HG02973 (cell line): Measurements from ENCODE around the gene GRAMD1B.
"Not testable (repeated sequence)": the region's sequence is repeated elsewhere in the genome, so short reads cannot be mapped to it uniquely, and the experiment has no call there.

Experiments used
- ATAC-seq: cut with Tn5 transposase; IDR thresholded peaks from one replicate; pipeline ENCODE4 v1.9.1; 2021; ENCODE audit warnings: moderate library complexity; ENCODE audit not compliant: unreplicated experiment

Gene GRAMD1B

DNA sequence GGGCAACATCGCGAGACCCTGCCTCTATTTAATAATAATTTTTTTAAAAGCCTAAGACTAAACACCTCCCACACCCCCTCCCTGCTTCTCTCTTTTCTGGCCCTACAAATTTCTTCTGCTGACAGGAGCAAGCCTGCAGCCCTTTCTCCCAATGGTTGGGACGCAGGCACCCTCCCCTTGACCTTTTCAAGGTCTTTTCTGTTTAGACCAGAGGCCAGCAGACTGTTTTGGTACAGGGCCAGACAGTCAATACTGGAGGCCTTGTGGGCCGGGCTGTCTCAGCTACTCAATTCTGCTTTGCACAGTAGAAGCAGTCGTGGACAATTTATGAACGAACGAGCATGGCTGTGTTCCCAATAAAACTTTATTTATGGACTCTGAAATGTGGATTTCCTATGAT, 132.1 kb downstream of the GRAMD1B start:
- ATAC-seq, result no peak

DNA sequence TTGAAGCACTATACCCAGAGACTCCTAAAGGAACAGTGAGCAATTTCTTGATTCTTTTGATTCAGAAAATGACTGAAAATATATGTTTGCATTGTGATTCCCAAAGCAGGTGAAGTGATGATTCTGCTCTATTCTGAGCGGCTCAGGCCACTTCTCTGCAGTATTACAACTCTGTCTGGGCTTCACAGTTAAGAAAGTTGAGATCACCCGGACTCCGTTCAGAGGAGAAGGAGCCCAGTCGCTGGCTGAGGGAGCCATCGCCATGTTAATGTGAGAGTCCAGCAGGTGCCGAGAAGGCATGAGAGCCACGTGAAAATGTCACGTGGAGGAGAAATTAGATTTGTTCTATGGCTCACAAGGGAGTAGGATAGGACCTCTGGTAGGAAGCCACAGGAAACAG, 132.8 kb downstream of the GRAMD1B start:
- no peak for ATAC-seq

DNA sequence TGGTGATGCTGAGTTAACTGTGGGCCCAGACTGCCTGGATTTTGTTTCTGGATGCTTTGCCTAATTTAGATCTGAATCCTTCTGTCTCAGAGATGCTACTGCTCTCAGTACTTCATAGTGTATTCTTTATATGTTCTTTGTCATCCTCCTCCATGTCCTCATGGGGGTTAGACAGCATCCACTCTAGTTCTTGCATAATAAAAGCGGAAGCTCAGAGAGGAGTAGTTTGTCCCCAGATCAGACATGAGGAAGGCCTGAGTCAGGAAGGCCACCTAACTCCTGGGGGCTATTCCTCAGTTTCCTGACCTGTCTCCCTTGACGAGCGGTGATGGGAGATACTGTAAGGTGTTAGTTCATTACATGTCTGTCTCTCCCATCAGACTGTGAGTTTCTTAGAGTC, 134.2 kb downstream of the GRAMD1B start:
- no peak for ATAC-seq

DNA sequence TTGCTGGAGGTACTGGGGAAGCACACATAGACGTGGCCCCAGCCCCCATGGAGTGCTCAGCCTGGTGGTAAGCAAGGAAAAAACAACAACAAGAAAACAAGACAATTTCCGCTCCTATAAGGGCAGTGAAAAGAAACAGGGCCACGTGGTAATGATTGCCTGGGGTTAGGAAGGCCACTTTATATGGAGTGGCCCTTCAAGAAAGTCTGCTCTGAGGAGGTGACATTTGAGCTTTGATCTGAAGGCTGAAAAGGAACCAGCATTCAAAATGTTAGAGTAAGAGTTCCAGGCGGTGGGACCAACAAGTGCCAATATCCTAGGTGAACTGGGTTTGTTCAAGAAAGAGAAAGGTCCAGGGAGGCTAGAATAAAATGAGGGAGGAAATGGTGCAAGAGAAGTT, 136.8 kb downstream of the GRAMD1B start:
- no peak for ATAC-seq

DNA sequence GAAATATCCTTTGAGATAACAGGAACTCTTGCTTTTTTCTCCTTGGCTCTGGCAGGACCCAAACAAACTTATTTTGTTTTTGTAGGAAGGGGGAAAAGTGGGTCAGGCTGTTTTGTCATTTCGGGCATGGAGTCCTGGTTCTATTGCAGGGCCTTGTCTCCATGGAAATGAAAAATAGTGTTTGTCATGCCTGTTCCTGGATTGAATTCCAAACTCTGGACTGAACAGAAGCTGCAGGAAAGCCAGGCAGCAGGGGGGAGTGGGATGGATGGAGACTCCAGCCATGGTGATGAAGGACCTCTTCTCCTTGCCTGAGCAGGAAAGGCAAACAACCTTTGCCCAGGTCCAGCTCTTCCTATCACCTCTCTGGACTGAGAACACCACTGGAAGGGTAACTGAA, 137.4 kb downstream of the GRAMD1B start:
- ATAC-seq, result no peak

DNA sequence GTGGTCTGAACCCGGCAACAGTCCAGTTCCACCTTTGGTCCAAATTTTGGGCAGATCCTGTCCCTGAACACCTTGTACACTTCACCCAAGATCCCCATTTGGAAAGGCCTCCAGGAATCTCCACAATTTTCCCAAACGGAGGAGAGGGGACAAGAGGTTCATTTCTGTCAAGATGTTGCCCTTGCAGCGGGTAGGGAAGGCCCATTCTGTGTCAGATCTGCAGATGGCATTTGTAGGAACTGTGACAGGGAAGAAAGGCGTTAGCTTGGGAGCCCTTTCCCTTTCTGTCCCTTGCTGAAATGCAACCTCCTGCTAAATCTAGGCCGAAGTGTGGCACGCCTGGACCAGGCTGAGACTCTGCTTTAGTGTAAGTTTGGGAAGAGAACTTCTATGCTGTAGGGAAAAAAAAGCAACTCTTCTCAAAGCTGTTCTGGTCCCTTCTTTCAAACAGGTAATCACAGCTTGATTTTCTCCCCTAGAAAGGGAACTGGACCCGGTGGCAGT, 138.3 kb downstream of the GRAMD1B start:
- no peak for ATAC-seq

DNA sequence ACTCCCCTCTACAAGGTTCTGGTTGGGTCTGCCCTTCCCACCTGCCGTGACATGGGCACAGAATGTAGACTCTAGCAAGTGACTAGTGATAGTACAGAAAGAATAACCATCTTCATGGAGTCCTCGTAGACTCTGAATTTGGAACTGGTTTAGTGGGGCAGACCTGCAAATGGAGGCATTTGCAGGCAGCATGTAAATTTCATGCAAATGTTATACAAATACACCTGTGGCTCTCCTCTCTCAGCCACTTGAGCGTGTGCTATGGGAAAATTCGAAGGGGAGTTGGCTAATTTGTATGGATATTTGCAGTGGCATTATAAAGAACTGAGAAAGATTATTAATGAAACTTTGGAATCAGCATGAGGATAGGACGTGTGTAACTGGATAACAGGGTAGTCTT, 139.3 kb downstream of the GRAMD1B start:
- ATAC-seq, result no peak

DNA sequence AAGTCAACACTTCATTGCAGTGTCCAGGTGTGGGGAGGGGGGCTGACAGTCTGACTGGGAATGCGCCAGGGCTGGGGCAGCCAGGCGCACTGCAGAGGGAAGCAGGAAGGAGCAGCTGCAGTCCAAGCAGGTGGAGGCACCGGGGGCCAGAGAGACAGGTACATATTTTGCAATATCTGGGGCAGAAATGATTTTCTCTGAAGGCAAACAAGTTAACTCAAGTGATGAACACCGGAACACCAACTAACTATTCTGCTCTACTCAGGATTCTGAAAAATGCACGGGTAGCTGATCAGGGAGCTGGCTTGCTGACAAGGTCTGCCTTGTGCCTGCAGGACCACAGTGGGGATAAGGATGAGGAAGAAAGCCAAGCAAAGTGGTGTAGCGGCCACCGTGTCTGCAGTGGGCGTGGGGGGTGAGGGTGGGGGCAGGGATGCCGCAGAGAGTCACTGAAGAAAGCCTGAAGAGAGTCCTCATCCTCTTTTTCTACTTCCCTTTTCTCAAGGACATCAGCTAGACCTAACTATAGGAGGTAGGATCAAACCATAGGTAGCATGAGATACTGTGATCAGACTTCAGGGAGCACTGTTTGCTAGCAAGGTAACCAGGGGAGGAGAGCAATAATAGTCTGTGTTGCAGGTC, 141.0 kb downstream of the GRAMD1B start:
- ATAC-seq, result no peak

DNA sequence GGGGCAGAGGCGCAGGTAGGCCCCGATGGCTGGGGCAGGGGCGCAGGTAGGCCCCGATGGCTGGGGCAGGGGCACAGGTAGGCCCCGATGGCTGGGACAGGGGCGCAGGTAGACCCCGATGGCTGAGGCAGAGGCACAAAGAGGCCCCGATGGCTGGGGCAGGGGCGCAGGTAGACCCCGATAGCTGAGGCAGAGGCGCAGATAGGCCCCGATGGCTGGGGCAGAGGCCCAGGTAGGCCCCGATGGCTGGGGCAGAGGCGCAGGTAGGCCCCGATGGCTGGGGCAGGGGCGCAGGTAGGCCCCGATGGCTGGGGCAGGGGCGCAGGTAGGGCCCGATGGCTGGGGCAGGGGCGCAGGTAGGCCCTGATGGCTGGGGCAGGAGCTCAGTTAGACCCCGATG, 142.7 kb downstream of the GRAMD1B start:
- not testable (repeated sequence) for ATAC-seq

DNA sequence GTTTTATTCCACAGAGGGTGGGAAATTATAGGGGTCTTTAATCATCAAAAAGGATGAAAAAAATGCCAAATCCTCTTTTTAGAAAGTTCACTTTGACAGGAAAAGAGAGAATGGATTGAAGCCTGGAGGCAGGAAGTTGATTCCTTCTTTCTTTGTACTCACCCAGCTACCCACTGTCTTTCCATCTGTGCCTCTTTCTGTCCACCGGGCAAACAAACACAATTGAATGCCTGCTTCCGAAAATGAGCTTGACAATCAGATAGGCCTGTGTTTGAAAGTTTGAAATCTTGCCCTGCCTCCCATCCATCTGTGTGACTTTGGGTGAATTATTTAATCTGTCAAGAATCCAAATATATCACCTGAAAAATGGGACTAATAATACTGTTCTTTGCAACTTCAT, 143.2 kb downstream of the GRAMD1B start:
- ATAC-seq, result no peak

DNA sequence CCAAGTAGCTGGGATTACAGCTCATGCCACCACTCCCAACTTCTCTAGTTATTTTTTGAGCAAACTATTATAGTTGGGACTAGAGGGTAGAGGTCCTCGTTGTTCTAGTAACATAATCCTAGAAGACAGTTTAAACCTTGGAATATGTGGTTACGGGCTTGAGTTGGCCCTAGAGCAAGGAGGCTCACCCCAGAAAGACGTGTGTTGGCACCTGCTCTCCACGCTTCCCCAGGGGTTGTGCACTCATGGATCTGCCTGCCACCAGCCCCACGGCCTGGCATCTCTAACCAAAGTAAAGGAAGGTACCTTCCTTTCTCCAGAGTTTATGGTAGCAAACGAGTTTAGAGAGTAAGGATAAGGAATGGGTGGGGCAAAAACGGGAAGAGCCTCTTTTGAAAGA, 145.4 kb downstream of the GRAMD1B start:
- no peak for ATAC-seq

DNA sequence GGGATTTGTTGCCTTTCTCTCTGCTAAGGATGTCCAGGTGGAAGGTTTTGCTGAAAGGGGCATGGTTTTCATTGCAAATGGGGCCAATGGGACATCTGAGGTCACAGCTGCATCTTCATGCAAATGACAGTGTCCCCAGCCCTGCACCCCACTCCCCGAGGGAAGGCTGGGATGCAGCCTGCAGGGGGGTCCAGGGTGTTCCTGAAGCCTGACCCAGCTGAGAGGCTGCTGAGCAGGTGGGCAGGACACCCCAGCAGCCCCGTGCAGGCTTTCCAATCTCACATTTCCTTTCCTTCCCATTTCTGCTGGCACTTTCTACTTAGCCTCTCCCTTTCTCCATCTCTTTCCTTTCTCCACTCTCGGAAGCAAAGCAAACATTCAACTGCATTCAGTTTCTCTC, 146.0 kb downstream of the GRAMD1B start:
- no peak for ATAC-seq

DNA sequence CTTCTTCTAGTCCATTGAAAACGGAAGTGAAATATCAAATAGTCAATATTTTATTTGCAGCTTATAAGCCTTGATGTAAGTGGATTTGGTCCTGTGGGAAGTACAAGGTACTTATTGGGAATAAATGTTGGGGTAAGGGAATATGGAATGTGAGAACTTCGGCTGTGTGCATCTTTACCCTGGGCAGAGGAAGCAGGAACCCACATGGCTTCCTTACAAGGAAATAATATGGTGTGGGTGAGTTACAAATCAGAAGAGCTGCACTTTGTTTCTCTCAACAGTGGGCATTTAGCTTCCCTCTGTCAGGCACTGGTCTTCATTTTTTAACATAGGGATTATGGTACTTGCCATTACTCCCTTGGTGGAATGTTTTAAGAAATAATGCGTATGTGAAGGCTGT, 146.4 kb downstream of the GRAMD1B start:
- ATAC-seq, result no peak

DNA sequence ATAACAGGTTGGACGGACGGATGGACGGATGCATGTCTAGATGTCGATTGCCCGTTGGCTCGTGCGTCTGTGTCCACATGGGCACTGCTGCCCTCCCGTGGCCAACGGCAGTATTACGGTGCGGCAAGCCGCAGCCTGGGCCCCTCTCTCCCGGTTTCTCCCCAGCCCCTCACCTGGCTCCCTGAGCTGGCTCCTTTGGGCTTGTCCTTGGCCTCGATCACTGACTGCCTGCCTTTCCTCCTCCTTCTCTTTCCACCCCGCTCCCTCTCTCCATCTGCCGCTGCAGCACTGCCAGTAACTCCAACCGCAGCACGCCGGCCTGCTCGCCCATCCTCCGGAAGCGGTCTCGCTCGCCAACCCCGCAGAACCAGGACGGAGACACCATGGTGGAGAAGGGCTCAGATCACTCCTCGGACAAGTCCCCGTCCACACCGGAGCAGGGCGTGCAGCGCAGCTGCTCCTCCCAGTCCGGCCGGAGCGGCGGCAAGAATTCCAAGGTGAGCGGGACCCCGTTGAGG, 147.1 kb downstream of the GRAMD1B start:
- peak; percentile 47 for ATAC-seq

DNA sequence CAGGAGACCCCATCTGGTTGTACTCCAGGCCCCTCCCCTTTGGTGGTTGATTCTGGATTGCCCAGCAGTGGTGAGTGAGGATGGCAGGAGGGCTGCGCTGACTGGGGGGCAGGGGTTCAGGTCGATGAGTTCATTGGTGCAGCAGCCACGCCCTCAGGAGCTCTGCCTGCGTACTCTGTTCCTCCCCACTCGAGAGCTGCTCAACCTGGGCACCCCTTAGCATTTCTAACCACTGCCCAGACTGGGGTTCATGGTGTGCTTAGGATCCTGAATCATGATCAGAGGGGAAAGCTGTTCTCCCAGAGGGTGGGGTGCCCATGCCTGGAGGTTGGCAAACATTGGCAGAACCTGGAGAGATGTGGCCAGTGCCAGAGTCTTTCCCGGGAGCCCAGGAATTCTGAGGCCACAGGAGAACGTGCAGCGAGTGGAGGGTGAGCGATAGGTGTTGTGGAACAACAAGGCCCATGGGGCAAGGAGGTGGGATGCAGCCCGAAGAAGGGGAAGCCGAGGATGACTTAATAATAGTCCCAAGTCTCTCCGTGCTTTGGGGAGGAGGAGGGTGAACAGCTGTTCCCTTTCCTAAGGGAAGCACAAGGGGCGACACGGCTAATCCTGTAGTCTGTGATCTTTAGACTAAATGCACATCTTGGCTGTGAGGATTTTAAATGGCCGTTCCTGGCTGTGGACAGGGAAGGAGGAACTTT, 148.9 kb downstream of the GRAMD1B start:
- no peak for ATAC-seq

DNA sequence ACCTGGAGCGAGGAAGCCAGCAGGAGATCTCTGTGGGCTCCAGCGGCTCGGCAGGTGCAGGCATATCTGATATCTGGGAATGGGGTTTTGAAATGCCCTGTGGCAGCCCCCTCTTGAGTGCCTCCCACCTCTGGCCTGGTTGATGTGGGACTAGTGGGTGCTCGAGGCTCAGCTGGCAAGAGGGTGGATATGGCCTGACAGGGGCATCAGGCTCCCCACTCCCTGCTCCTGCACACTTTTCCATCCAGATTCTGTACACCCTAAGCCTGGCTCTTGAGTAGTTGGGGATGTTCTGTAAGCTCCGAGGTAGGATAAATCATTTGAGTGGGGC, 149.4 kb downstream of the GRAMD1B start:
- ATAC-seq, result no peak

DNA sequence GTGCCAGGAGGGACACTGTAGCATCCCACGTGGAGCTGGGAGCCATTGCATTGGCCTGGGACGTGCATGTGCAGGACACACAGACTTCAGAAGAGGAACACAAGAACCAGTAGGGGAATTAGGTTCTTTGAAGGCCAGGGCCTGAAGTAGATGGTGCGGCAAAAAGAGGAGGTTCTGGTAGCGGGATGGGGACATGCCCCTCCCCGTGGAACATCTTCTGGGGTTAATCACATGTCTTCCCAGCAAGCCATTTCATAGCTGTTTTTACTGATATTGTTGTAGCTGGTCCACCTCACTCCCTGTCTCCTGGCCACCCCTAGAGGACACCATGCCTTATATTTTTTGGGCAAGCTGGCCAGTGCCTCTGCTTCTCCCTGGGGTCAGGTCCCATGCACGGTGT, 150.1 kb downstream of the GRAMD1B start:
- no peak for ATAC-seq

DNA sequence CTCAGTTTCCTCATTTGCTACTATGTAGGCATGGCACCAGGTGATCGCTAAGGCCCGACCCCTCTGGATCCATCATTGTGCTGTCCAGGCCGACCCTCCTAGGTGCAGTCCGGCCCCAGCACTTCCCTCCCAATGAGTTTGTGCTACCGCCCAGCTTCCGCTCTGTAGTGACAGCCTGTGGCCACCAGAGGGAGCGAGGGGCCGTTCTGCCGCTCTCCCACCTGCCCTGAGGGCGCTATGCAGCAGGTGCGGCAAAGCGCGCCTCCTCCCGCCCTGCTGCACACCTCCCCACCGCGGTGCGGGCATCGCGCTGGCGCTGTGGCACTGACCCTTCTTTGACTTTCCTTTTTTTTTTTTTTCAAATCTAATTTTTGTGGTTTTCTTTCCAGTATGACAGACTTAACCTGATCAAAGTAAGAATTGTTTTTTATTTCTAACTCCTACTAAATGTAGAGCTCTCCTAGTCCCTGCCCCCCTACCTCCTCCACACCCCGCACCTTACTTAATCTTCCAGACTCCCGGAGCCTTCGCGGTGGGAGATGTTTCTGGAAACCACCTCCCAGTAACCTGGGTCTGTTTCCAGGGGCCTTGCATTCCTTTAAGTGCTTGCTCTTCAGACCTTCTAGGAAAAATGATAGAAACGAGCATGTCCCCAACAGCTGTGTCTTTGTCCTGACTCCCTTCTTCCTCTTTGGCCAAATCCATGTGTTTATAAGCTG, 150.6 kb downstream of the GRAMD1B start:
- peak; percentile 84 for ATAC-seq

DNA sequence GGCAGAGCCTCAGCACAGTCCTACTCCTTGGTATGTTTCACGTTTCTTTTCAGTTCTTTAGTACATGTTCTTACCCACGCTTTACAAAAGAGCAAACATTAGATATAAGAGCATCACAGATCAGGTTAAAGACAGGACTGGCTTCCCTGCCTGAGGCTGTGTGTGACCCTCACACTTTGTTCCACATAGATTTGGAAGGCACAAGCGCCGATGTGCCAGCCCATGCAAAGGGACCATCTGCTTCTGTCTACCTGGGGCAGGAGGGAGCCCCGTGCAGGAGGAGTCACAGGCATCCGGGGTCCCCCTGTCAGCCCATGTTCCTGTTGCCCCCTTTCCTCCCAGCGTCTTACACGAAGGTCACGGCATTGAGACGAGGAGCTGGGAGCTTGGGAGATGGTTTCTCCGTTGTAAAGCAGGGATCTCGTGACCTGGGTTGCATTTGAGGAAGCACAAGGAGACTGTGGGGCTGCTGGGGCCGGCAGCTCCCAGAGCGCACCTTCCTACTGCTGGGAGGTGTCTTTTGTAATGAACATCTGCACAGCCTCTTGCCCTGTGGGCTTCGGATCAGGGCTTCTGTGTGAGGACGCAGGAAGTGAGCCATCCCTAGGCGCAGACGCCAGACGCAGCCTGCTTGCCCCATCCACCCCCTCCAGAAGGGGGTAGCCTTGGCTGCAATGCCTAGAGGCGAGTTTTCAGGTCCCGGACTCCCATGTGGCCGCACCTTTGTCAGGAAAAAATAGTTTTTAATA, 151.8 kb downstream of the GRAMD1B start:
- no peak for ATAC-seq

DNA sequence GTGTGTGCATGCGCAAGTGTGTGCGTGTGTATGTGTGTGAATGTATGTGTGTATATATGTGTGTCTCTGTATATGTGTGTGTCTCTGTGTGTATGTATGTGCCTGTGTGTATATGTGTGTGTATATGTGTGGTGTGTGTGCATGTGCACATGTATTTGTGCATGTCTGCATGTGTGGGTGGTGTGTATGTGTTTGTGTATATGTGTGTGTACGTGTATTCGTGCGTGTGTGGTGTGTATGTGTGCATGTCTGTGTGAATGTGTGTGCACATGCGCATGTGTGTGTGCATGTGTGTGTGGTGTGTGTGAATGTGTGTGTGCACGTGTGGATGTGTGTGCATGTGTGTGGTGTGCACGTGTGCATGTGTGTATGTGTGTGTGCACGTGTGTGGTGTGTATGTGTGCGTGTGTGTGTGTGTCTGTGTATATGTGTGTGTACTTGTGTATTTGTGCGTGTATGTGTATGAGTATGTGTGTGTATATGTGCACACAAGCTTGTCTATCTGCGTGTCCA, 153.0 kb downstream of the GRAMD1B start:
- ATAC-seq, result no peak

DNA sequence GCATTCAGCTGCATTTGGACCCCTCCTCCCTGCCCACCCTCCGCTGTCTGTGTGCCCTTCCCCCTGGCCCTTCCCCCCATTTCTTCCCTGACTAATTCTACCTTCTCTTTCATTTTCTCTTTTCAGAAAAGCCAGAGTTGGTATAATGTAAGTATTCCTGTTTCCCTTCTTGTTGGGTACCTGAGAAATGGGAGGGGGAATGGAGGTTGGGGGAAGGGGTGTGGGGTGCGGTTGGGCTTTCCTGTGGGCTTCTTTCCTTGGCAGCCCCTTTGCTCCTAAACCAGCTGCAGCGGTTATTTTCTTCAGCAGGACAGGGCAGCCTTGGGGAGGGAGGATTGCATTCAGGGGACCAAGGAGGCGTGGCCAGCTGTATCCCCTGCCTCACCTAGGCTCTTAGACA, 154.1 kb downstream of the GRAMD1B start:
- ATAC-seq, result no peak
